ENCODE measurements around the gene SLC34A1.
A peak's percentile ranks its signal among the peaks of the same experiment; 100 is the strongest.

Gene SLC34A1

DNA sequence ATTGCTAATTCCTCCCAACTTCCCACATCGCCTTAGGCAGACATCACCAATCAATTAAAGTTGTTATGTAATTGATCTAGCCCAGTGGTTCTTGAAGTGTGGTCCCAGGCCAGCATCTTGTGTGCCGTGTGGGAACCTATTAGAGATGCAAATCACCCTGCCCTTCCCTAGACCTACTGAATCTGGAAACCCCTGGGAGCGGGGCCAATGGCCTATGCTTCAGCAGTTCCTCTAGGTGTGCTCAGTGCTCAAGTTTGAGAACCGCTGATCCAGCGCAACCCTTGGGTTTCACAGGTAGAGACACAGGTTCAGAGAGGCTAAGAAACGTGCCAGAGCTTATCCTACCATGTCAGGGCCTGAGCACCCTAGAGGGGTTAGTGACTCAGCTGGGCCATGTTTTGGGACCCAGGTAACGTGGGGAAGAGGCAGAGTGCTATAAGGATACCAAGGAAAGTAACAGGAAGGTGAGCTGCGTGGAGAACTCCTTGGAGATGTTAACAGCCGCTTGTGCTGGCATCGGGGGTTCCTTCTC is 4.4 kb downstream of the SLC34A1 start:
- DNase-seq (ENCODE audit: low read depth): no peak

DNA sequence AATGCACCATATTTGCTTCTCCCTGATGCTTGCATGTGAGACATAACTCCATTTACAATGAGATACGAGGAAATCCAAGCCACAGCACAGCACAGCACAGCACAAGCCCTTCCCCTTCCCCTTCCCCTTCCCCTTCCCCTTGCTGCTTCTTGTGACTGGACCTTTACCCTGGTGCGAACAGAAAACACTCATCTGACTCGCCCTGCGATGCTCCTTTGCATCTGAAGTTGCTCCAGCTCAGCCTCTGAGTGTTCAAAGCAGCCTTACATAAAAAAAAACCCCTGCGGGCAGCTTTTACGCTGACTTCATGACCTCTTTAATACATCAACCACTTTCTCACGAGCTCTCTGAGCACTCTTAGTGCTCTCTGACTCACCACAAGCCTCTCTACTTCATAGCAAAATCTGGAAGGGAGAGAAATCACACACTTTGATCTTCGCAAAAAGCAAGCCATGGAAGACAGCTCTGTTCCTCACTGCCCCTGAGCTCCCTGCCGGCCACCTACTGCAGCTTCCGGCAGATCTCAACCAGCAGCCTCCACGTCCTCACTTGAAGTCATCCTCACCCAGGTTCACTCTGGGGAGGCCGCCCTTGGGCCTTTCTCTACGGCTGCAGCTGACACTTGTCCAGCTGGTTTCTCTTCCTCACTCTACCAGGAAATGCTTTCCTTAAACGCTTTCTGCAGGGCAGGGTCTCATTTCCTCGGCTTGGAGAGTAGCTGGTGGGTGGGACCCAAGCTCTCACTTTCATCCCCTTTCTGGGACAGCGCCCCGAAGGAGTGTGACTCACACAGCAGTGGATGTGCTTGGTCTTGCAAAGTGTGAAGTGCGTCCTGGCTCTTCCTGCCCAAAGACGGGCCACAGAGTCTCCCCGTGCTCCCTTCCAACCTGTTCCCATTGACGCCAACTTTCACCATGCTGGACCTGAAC is 5.3 kb downstream of the SLC34A1 start:
- peak; percentile 48 for DNase-seq (ENCODE audit: low read depth)

DNA sequence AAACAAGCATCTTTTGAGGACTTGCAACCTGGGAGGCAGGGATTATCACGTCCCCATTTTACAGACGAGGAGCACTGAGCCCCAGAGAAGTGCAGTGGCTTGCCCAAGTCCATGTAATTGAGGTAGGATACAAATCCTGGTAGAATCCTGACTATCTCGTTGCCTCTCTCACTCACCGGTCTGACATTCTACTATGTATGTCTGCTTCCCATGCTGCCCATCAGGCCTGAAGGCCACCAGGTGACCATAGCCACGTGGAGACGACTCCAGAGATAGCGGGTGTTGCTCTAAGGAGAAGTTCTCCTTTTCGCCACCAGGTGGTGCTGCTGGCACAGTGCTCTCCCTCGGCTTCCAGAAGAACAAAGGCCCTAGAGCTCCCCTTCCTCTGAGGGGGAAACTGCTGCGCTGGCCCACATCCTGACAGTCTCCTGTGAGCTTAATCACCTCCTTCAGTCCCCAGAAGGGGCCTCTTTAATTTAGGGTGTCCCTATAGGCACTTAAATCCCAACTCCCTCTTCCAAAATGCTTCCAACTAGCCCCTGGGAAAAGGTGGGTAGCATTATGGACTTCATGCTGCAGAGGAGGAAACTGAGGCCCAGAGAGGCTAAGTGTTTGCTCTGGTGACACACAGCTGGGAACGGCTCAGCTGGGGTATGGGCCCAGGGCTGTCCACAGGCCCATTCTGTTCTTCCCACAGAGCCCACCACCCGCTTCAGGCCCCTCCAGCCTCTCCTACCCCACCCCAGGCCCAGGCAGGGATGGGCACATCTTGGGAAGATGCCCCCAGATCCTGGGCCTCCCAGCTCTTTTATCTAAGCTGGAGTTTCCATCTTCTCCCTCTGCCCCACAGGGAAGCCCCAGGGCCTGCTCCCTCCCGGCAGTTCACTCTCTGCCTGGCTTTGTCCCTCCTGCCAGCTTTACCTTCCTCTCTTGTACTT is 6.4 kb downstream of the SLC34A1 start:
- DNase-seq (ENCODE audit: low read depth): peak; percentile 76

DNA sequence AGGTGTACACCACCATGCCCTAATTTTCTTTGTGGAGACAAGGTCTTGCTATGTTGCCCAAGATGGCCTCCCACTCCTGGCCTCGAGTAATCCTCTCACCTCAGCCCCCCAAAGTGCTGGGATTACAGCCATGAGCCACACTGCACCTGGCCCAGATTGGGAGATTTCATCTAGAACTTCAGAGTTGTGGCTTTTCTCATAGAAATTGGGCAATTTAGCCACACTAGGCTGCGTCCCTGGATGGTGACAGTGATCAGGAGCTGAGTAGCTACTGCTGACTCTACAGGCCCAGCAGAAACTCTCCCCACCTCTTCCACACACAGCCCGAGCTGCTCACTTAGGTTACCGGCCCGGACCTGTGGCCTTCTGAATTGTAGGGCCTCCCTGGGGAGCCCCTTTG is 8.5 kb downstream of the SLC34A1 start:
- no peak for DNase-seq (ENCODE audit: low read depth)

DNA sequence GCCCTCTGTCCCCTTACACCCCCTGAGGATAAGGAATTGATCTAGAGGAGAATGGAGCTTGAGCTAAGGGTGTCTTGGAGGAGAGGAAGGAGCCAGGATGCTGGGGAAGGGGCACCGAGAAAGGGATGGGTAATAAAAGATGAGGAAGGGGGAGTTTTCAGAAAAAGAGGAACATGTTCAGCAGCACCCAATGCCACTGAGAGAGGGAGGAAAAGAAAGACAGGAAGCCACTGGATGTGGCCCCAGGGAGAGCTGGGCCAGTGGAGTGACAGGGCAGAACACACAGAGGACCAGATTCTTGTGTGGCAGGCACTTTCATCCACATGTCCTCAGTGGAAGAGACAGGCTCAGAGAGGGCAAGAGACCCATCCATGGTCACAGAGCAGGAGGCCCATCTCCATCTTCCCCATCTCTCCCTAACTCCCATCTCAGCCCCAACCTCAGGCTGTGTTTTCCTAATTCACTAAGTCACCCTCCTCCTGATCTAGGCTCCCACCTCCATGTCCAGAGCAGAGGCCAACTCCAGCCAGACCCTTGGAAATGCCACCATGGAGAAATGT is 9.1 kb downstream of the SLC34A1 start:
- no peak for DNase-seq (ENCODE audit: low read depth)

DNA sequence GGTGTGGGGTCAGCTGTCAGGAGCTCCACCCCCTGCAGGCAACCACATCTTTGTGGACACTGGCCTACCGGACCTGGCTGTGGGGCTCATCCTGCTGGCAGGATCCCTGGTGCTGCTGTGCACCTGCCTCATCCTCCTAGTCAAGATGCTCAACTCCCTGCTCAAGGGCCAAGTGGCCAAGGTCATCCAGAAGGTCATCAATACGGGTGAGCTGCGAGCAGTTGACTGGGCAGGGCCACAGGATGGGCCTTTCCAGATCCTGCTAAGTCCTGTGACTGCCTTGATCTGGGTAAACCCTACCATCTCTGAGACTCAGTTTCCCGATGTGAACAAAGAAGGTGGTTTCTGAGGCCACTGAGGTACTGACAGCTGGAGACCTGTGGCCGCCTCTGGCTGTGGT is 9.8 kb downstream of the SLC34A1 start:
- no peak for DNase-seq (ENCODE audit: low read depth)

DNA sequence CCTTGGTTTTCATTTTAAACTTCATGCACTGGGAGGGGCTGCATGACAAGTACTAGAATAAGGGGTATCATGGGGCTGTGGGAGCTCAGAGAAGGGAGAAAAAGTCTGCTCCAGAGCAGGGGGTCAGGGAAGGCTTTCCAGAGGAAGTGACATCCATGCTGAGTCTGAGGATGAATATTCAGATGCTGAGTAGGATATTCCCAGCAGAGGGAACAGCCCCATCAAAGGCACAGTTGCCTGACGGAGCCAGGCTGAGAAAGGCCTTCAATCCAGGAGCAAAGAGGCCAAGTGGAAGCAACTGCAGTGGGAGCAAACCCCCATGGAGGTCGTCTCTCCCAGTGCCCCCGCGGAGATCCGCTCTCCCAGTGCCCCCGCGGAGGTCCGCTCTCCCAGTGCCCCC is 11.8 kb downstream of the SLC34A1 start:
- DNase-seq (ENCODE audit: low read depth): no peak

DNA sequence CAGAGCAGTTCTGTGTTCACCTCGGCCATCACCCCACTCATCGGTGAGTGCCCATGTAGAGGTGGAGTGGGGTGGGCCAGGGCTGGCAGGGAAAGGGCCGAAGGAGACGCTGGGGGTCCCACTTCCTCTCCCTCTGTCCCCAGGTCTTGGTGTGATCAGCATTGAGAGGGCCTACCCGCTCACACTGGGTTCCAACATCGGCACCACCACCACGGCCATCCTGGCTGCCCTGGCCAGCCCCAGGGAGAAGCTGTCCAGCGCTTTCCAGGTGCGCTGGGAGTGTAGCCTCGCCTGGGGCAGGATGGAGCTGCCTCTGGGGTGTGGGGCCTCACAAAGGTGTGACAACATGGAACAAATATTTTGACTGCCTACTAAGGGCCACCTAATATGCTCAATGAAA is 12.6 kb downstream of the SLC34A1 start:
- DNase-seq (ENCODE audit: low read depth): no peak

DNA sequence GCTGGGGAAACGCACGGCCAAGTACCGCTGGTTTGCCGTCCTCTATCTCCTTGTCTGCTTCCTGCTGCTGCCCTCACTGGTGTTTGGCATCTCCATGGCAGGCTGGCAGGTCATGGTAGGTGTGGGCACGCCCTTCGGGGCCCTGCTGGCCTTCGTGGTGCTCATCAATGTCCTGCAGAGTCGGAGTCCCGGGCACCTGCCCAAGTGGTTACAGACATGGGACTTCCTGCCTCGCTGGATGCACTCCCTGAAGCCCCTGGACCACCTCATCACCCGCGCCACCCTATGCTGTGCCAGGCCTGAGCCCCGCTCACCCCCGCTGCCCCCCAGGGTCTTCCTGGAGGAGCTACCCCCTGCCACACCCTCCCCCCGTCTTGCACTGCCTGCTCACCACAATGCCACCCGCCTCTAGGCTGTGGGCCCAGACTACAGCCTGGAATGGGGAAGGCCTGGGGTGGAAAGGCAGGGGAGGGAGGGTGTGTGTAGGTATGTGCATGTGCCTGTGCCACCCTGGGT is 13.7 kb downstream of the SLC34A1 start:
- DNase-seq (ENCODE audit: low read depth): no peak

DNA sequence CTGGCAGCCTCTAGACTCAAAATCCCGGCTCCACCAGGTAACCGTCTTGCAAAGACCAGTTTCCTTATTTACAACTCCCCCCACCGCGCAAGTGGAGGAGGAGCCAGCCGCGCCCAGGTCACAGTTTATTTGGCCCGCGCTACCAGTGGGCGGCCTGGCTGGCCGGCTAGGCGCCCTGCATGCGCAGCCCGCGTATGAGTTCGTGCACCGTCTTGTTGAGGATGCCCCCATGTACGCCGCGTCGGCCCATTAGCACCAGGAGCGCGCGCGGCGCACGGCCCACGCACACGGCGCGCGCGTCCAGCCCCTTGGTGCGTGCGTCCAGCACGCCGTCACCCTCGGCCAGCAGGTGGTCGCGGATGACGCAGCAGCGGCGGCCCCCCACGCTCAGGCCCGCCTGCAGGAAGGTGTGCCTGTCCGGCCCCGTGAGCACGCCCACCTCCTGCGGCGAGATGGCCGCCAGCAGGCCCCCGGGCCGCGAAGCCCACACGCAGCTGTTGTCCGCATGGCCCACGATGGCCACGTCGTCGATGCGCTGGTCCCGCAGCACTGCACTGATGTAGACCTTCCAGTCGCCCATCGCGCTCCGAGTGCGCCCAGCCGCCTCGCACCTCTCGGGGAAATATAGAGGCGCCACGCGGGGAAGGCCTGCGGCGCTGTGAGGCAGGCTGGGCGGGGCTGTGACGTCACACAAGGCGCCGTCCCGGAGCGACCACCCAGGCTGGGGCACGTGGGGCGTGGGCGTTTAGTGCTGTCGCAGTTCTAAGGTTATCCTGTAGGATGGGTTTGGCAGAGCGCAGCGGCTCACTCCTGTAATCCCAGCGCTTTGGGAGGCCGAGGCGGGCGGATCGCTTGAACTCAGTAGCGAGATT is 16.0 kb downstream of the SLC34A1 start, which contains the start of gene PFN3:
Gene PFN3, minus strand, starts transcription at position 665 of the 872 bp plus-strand sequence. Its CDS starts 85 bp downstream, at position 580.
- DNase-seq (ENCODE audit: low read depth): no peak

DNA sequence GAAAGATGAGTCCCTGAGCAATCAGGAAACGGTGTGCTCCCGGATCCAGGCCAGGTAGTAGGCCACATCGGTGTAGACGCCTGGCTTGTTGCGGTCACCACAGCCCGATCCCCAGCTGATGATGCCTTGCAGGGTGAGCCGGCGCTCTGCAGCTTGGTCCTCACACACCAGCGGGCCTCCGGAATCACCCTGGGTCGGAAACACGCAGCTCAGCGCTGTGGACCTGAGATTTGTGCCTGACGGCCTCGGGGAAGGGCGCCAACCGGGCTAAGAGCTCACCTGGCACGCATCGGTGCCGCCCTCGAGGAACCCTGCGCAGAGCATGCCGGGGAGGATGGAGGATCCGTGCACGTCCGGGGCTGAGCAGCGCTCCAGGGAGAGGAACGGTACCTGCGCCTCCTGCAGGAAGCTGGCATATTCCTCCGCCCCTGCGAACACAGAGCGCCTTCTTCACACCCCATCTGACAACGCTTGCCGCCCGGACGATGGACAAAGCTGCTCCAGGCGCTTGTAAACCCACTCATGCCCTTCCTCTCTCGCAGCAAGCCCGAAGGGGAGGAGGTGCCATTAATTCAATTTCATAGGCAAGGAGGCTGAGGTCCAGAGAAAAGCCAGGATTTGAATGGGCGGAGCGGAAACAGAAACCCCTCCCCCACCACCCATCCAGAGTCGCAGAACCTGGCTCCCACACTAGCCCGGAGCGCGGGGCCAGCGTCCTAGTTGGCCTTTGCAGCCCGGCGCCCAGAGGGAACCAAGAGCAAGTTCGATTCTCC is 18.2 kb downstream of the SLC34A1 start:
- peak; percentile 65 for DNase-seq (ENCODE audit: low read depth)

DNA sequence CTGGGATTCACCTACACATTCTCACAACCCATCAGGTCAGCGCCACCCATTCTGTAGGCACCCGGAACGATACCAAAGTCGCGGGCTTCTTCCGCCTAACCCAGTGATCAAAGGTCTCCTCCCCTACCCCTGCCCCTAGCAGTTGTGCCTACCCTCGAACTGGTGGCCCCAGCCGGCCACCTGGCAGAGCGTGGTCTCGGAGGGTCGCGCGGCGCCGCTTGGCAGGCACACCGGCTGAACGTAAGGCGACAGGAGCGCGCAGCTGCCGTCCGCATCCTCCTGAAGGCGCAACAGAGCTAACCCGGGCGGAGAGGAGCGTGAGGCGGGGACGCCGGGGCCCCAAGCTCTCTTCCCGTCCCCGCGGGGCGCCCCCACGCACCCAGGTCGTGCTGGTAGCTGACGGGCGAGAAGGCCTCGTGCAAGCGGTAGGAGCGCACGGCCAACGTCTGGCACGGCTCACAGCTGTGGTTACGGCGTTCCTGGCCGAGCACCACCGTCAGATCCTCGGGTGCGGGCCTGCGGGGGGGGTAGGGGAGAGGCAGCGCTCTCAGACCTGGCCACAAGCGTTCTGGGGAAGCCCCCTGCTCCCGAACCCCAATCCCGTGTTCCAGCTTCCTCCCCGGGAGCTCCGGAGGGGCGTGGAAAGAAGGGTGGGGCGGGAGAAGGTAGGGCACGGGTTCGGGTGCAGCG is 19.0 kb downstream of the SLC34A1 start:
- DNase-seq (ENCODE audit: low read depth): peak; percentile 43

DNA sequence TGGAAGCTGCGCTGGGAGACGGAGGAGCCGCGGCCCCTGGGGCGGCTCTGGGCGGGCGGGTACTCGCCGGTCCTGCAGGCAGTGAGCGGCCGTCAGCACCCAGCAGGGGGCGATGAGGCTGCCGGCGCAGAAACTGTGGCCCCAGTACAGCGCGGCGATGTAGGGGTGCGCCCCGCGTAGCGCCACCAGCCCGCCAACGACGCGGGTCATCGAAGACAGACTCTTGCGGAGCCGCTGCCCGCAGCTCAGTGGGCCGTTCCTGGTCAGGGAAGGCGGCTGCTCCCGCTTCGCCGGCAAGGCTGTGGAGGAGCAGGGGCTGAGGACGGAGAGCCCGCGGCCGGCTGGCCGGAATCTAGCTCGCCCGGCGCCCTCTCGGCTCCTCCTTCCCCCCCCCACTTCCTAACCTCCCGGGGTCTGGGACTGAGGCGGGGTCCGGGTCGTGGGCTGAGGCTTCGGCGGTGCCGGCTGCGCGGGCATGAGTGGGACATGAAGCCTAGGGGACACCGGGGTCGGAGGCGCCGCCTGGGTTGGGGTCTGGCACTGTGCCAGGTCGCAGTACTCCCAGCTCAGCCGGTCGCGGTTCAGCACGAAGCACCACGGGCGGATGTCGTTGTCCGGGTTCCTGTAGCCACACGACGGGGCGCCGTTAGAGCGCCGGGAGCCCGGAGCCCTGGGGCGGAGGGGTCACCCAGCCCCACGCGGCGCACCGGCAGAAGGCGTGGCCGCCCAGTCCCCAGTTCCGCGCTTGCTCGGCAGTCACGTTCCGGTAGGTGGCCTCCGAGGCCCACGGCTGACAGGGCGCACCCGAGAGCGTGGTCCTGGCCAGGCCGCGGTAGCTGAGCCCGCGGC is 19.8 kb downstream of the SLC34A1 start:
- DNase-seq (ENCODE audit: low read depth): peak; percentile 77

DNA sequence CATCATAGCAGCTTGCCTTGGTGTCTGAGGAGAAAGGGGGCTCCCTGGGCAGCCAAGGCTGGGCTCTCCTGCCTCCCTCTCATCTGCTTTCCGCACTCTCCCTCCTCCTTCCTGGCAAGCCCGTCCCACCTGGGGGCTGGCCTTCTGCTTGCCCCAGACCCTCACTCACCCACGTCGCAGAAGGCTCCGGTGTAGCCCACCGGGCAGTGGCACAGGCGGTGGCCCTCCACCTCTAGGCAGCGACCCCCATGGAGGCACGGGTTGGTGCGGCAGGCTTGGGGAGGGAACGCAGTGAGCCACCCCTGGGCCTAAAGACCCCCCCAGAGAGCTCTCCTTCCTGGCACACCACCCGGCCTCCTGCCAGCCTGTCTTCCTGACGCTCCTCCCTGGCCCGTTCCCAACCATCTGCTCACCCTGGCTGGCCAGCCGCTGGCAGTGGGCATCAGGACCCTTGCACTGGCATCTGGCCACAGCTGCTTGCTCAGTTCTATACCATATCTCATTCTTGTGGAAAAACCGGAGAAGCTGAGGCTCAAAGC is 20.5 kb downstream of the SLC34A1 start:
- DNase-seq (ENCODE audit: low read depth): no peak

DNA sequence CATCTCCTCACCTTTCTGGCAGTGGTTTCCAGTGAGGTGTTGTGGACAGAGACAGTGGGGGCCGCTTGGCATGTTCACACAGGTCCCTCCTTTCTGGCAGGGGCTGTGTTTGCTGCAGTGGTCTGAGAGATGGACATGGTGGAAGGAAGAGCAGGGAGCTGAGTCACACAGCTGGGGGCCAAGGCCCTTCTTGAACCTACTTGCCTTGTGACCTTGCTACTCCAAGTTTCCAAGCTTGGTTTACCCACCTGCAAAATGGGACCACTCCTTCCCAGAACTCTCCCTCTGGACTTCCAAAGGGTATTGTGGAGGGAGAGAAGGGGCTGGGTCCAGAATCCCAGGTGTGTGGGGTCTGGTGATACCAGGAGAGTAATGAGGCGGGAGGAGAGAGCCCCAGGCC is 21.1 kb downstream of the SLC34A1 start:
- DNase-seq (ENCODE audit: low read depth): no peak

DNA sequence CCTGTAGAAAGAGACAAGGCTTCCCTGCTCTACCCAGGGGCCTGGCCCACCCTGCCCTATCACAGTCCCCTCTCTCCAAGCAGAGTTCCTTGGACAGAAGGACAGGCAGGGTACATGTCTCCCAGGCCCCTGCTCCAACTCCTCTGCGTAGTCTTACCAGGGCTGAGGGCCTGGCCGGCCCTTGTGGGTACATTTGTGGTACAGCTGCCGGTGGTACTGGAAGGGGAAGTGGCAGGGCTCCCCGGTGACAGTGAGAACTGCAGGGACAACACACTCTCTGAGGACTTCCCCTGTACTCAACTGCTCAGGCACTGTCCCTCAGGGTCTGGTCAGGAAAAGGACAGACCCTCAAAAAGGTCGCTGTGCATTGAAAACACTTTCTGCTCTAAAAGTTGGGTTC is 21.6 kb downstream of the SLC34A1 start:
- DNase-seq (ENCODE audit: low read depth): no peak

DNA sequence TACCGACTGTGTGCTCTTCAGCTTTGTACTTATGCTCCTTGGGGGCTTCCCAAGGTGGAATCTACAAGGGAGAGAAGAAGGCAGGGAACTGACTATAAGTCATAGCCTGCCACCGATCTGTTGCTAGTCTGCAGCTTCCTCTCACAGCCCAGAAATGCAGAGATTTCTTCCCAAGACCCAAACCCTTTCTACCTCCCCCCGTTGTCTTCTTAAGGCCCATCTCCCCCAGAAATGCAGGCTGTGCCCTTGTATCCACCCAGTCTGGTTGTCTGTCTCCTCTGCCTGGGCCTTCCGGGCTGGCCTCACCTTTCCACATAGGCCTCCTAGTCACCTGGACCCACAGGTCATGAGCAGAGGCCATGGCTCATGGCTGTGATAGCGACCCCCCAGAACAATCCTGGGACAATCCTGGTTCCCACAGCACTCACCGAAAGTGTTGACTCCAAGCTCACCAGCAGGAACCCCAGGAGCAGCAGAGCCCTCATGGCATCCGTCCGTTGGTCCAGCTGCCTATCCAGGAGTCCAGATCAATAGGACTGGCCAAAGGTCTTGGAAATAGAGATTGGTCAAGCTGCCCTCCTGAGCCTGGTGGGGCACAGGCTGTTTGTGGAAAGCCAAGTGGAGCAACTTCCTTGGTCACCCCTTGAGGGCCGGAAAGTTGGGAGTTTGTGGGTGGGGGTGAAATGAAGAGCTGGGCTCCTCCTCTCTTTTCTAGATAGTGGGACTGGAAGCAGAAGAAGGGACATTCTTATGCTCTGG is 25.0 kb downstream of the SLC34A1 start, which contains the start of gene F12:
Gene F12, minus strand, starts transcription at position 522 of the 759 bp plus-strand sequence. Its CDS starts 37 bp downstream, at position 485.
- DNase-seq (ENCODE audit: low read depth): no peak
